ENCODE data around the gene IMMP2L.

DNA sequence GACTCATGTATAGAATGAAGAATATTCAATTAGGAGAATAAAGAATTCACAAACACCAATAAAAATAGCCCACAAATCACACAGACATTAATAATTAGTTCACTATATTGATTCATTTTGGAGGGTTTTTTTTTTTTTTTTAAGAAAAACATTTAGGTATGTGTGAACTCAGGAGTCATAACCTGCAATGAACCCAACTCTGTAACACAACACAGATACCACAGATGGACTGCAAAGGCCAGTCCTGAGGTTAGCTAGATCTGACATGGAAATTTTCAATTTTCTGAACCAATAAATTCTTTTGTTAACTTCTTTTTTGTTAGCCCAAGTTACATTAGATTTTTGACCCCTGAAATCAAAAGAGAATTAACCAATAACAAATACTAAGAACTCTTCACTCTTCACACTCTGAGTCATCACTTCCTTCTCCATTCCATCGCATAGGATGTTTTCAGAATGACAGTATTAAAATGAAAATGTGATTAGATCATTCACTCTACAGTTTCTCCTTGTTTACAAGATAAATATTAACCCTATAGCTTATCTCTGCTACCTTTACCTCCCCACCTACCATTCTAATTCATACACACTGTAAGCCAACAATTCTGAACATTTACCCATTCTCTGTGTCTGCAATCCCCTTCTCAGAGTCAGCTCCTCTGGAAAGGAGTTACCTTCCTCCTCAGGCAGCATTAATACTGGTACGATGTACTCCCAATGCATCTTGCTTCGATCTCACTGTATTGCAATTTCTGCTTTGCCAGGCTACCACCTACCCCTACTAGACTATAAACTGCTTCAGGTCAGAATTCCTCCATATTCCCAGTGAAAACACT is 329.8 kb downstream of the IMMP2L start:
- no peak for TF ChIP-seq CTCF (IDR thresholded peaks at IDR 0.05; ENCODE audit: extremely low read depth in 1 of 2, insufficient read depth in 1 of 2, low read depth in 1 of 2, low read length in 2 of 2)
- TF ChIP-seq MAX (IDR thresholded peaks at IDR 0.05; ENCODE audit: insufficient read depth, insufficient read length): no peak
- no peak for TF ChIP-seq MYC (IDR thresholded peaks at IDR 0.05; ENCODE audit: low read depth, low read length)
